HL-60 (cell line): ENCODE data around the gene CYSTM1.

Source experiments
- DNase-seq, 2 experiments: peaks; one replicate each; pipeline ENCODE4 v3.0.0-alpha.2; 2010 to 2020; ENCODE audit warnings: low read depth in 1 of 2, low spot score in 1 of 2
- H3K27ac ChIP-seq: fragments of 250-450 bp; sonication (Bioruptor Pico); replicated peaks from 2 replicates; pipeline ENCODE4 v1.5.1; 2020; ENCODE audit warnings: mild to moderate bottlenecking, moderate library complexity
- H3K27me3 ChIP-seq: fragments of 250-450 bp; sonication (Bioruptor Pico); 2 replicates; pipeline ENCODE4 v1.5.1; 2021; ENCODE audit warnings: mild to moderate bottlenecking, moderate library complexity; ENCODE audit not compliant: insufficient read depth, poor library complexity, severe bottlenecking
- H3K4me3 ChIP-seq: replicated peaks from 2 replicates; pipeline ENCODE4 v1.5.1; 2011; ENCODE audit warnings: mild to moderate bottlenecking, control low read depth, low read length; ENCODE audit not compliant: insufficient read depth
- CTCF ChIP-seq: IDR thresholded peaks from one replicate; pipeline ENCODE4 v1.5.1; 2011; ENCODE audit warnings: low read length, control low read depth, inconsistent platforms; ENCODE audit not compliant: insufficient read depth
- GABPA ChIP-seq: IDR thresholded peaks from 2 replicates; pipeline ENCODE4 v1.6.1; 2012; ENCODE audit warnings: low read depth
- POLR2AphosphoS5 ChIP-seq: IDR thresholded peaks from 2 replicates; pipeline ENCODE4 v1.6.1; 2012; ENCODE audit warnings: low read depth
- REST ChIP-seq: IDR thresholded peaks from 2 replicates; pipeline ENCODE4 v1.6.1; 2012; ENCODE audit warnings: low read depth; ENCODE audit not compliant: insufficient replicate concordance
- SPI1 ChIP-seq: IDR thresholded peaks from 2 replicates; pipeline ENCODE4 v1.6.1; 2012; ENCODE audit warnings: low read depth, mild to moderate bottlenecking, borderline replicate concordance

The CYSTM1 gene

GRCh38 chr5:140216478-140217074 lies 41.6 kb downstream of the CYSTM1 start:
- no peak for DNase-seq
- Histone ChIP-seq H3K27ac (no peak overlapping the region), H3K4me3 (no peak overlapping the region), H3K27me3 (no peaks in the 10 kb centered on the region)
- TF ChIP-seq REST (no peak), POLR2AphosphoS5 (no peak), CTCF (no peak), GABPA (no peak), SPI1 (no peak)

- Histone ChIP-seq H3K4me3 (no peak overlapping the region), H3K27me3 (no peaks in the 10 kb centered on the region), H3K27ac (no peak overlapping the region)
- no peak for TF ChIP-seq SPI1
- no peak for TF ChIP-seq REST
- TF ChIP-seq CTCF = no peak
- TF ChIP-seq GABPA = no peak
- no peak for TF ChIP-seq POLR2AphosphoS5
- no peak for DNase-seq
Measured at GRCh38 chr5:140217299-140218026, 42.5 kb downstream of the CYSTM1 start.

- Histone ChIP-seq H3K4me3 (no peak overlapping the region), H3K27ac (no peak overlapping the region), H3K27me3 (no peaks in the 10 kb centered on the region)
- TF ChIP-seq GABPA (no peak), REST (no peak), POLR2AphosphoS5 (no peak), SPI1 (no peak), CTCF (no peak)
- no peak for DNase-seq
Measured at GRCh38 chr5:140219068-140219991, 44.3 kb downstream of the CYSTM1 start.
